B cell (primary cell): ENCODE measurements around the gene AMZ2. TPM values are rescaled to one million over a fixed set of nuclear protein-coding genes. Genes with fewer than 3 reads are reported as not detected.

ENCODE experiments used
- ATAC-seq: fragments of 200-7000 bp; cut with Tn5 transposase; one replicate; pipeline ENCODE4 v1.10.0; 2021; ENCODE audit warnings: low read depth, mild to moderate bottlenecking, moderate number of reproducible peaks, moderate library complexity
- CTCF ChIA-PET: fragments of 350-600 bp; sonication (Branson Sonifier 250); formaldehyde crosslinking; loops from one replicate; lab custom pipeline; 2021; ENCODE audit warnings: antibody characterized with exemption, inconsistent platforms; lab: Charles Lee
- POLR2A ChIA-PET: fragments of 350-600 bp; sonication (Branson Sonifier 250); formaldehyde crosslinking; loops from one replicate; lab custom pipeline; 2021; ENCODE audit warnings: antibody characterized with exemption; lab: Charles Lee
- DNase-seq: peaks from one replicate; pipeline ENCODE4 v3.0.0; 2013
- H2AFZ ChIP-seq: 2 replicates; pipeline ENCODE4 v1.6.1; 2012; ENCODE audit warnings: mild to moderate bottlenecking, low read depth, low read length; ENCODE audit not compliant: insufficient read depth, poor library complexity, severe bottlenecking
- H3K27ac ChIP-seq, 2 donors: 1 replicate in 1 of 2; 2 replicates in 1 of 2; pipeline ENCODE4 v1.5.1; 2012 to 2013; ENCODE audit warnings: low read length in 2 of 2, mild to moderate bottlenecking in 2 of 2, moderate library complexity in 1 of 2
- H3K27me3 ChIP-seq, 4 experiments: fragments of 200-600 bp in 1 of 4; sonication (generic) in 1 of 4; replicated peaks in 1 of 4; 1 replicate in 2 of 4; 2 replicates in 2 of 4; pipeline versions ENCODE4 v1.6.1 to v1.7.0; 2013 to 2016; ENCODE audit warnings: low read length in 3 of 4, mild to moderate bottlenecking in 2 of 4, mixed read lengths in 1 of 4, moderate library complexity in 1 of 4; ENCODE audit not compliant: insufficient read depth in 4 of 4, control insufficient read depth in 3 of 4; ENCODE audit errors: control extremely low read depth in 1 of 4
- H3K36me3 ChIP-seq, 2 experiments: replicated peaks in 1 of 2; 1 replicate in 1 of 2; 2 replicates in 1 of 2; pipeline versions ENCODE4 v1.6.1 to v1.7.1; 2013; ENCODE audit warnings: low read length in 1 of 2; ENCODE audit not compliant: insufficient read depth in 2 of 2, control insufficient read depth in 1 of 2; ENCODE audit errors: control extremely low read depth in 1 of 2, extremely low read depth in 1 of 2
- H3K4me1 ChIP-seq, 2 donors: fragments of 200-600 bp in 1 of 2; sonication (generic) in 1 of 2; 1 replicate in 1 of 2; 2 replicates in 1 of 2; pipeline versions ENCODE4 v1.5.1 to v1.6.1; 2013 to 2017; ENCODE audit warnings: low read length in 2 of 2; ENCODE audit not compliant: control insufficient read depth in 2 of 2, insufficient read depth in 2 of 2
- H3K4me2 ChIP-seq: replicated peaks from 2 replicates; pipeline ENCODE3; 2012; ENCODE audit warnings: mild to moderate bottlenecking, low read depth, low read length; ENCODE audit not compliant: poor library complexity, severe bottlenecking
- H3K4me3 ChIP-seq, 5 experiments: fragments of 200-600 bp in 1 of 5; sonication (generic) in 1 of 5; 1 replicate in 3 of 5; 2 replicates in 2 of 5; pipeline versions ENCODE4 v1.5.1 to v1.7.0; 2011 to 2016; ENCODE audit warnings: low read length in 4 of 5, mild to moderate bottlenecking in 4 of 5, low read depth in 2 of 5, control low read depth in 1 of 5, moderate library complexity in 1 of 5; ENCODE audit not compliant: insufficient read depth in 1 of 5; ENCODE audit errors: control extremely low read depth in 1 of 5, extremely low read depth in 1 of 5
- H3K79me2 ChIP-seq: fragments of 200-600 bp; sonication (generic); one replicate; pipeline ENCODE4 v1.6.0; 2016; ENCODE audit warnings: low read length; ENCODE audit not compliant: control insufficient read depth, insufficient read depth
- H3K9ac ChIP-seq: fragments of 200-600 bp; sonication (generic); 2 replicates; pipeline ENCODE4 v1.6.1; 2017; ENCODE audit warnings: mild to moderate bottlenecking, low read length, moderate library complexity
- H3K9me3 ChIP-seq, 3 donors: one replicate each; pipeline versions ENCODE4 v1.6.1 to v1.7.1; 2013; ENCODE audit warnings: low read length in 2 of 3; ENCODE audit not compliant: control insufficient read depth in 2 of 3, insufficient read depth in 1 of 3; ENCODE audit errors: control extremely low read depth in 1 of 3
- H4K20me1 ChIP-seq: 2 replicates; pipeline ENCODE4 v1.6.0; 2012; ENCODE audit warnings: mild to moderate bottlenecking, low read length; ENCODE audit not compliant: insufficient read depth, control insufficient read depth, poor library complexity, severe bottlenecking
- H3K27ac Mint-ChIP-seq: one replicate; pipeline ENCODE4 v1.8.0; 2021; ENCODE audit warnings: mixed read lengths
- H3K27me3 Mint-ChIP-seq: one replicate; pipeline ENCODE4 v1.8.0; 2021; ENCODE audit warnings: mixed read lengths
- H3K4me1 Mint-ChIP-seq: one replicate; pipeline ENCODE4 v1.8.0; 2021; ENCODE audit warnings: mixed read lengths
- H3K4me3 Mint-ChIP-seq: one replicate; pipeline ENCODE4 v1.8.0; 2021; ENCODE audit warnings: mixed read lengths
- H3K9me3 Mint-ChIP-seq: one replicate; pipeline ENCODE4 v1.8.0; 2022; ENCODE audit warnings: mixed read lengths; ENCODE audit not compliant: insufficient read depth
- CTCF ChIP-seq: fragments of 200-600 bp; IDR thresholded peaks from one replicate; pipeline ENCODE4 v1.8.0; 2022; ENCODE audit warnings: antibody characterized with exemption, mild to moderate bottlenecking
- EZH2 ChIP-seq: IDR thresholded peaks from 2 replicates; pipeline ENCODE4 v1.6.1; 2012; ENCODE audit warnings: borderline replicate concordance, low read depth, mild to moderate bottlenecking, moderate library complexity, low read length; ENCODE audit not compliant: insufficient read depth, poor library complexity, severe bottlenecking
- WGBS: methylation state at CpG from one replicate; pipeline ENCODE4 v1.1.5; 2013; ENCODE audit warnings: missing lambda C conversion rate; ENCODE audit not compliant: insufficient coverage; 5-methylcytosine and 5-hydroxymethylcytosine counted together
- intact Hi-C: fragments of 100-400 bp; cut with micrococcal nuclease; formaldehyde crosslinking; loops from one replicate; pipeline ENCODE4 v1.10.0; 2022
- polyA plus RNA-seq: library from polyadenylated mRNA; depleted of rRNA; stranded (reverse); fragments of >200 nt; gene quantifications from 2 replicates; pipeline ENCODE4 v1.2.3, GENCODE V29; 2012
- total RNA-seq, 2 donors: library from RNA; stranded (reverse); fragments of 120-200 nt in 1 of 2; gene quantifications; 1 replicate in 1 of 2; 2 replicates in 1 of 2; pipeline versions ENCODE4 v1.2.3 to v1.2.4, GENCODE V29; 2013 to 2022

Gene AMZ2
- total and polyA plus RNA-seq, 2 donors (not counting 1 experiment from before 2014, with no cell fraction given) = 64.1 to 70.7 TPM

GRCh38 chr17:68299817-68300216 lies 52.0 kb downstream of the AMZ2 start:
- no peak for ATAC-seq
- no peak overlapping the region for H3K27ac Mint-ChIP-seq
- WGBS = 89% methylated on average over 3 of the region's 3 CpGs
- no peaks in the 10 kb centered on the region for H3K9me3 Mint-ChIP-seq
- H3K27me3 Mint-ChIP-seq = no peaks in the 10 kb centered on the region
- H3K4me1 Mint-ChIP-seq = peaks cover 4% of the 10 kb centered on the region
- Histone ChIP-seq H3K9me3 (no peaks in the 10 kb centered on the region), H3K4me1 (no peaks in the 10 kb centered on the region), H3K79me2 (no peaks in the 10 kb centered on the region), H3K36me3 (no peaks in the 10 kb centered on the region), H2AFZ (no peak overlapping the region), H3K4me3 (no peak overlapping the region), H3K27ac (no peak overlapping the region), H3K9ac (no peak overlapping the region), H3K4me2 (no peak overlapping the region), H3K27me3 (no peaks in the 10 kb centered on the region), H4K20me1 (no peaks in the 10 kb centered on the region)
- intact Hi-C loops = loop anchor here (10.0 kb wide), 1 partner anchor 135 kb away; no protein-coding TSS in a partner anchor
- TF ChIP-seq CTCF (no peak), EZH2 (no peak)
- H3K4me3 Mint-ChIP-seq = no peak overlapping the region
- DNase-seq = no peak
- ChIA-PET POLR2A (interaction anchor here (0.7 kb wide), 1 partner anchor 167 kb away, joined by 6 read pairs; no protein-coding TSS in a partner anchor), CTCF (interaction anchor here (0.7 kb wide), 1 partner anchor 11 kb away, joined by 4 read pairs; no protein-coding TSS in a partner anchor)

GRCh38 chr17:68301438-68301959 lies 53.7 kb downstream of the AMZ2 start:
- no peak overlapping the region for H3K4me2 ChIP-seq

More at GRCh38 chr17:68301438-68301959, 53.7 kb downstream of the AMZ2 start:
- Mint-ChIP-seq H3K4me3 (no peak overlapping the region), H3K9me3 (no peaks in the 10 kb centered on the region), H3K4me1 (peaks cover 4% of the 10 kb centered on the region), H3K27me3 (no peaks in the 10 kb centered on the region), H3K27ac (no peak overlapping the region)
- Histone ChIP-seq H3K4me1 (no peaks in the 10 kb centered on the region), H3K9ac (no peak overlapping the region), H3K36me3 (no peaks in the 10 kb centered on the region), H3K9me3 (no peaks in the 10 kb centered on the region), H3K27me3 (no peaks in the 10 kb centered on the region), H3K4me3 (no peak overlapping the region), H3K27ac (no peak overlapping the region), H4K20me1 (no peaks in the 10 kb centered on the region), H2AFZ (no peak overlapping the region), H3K79me2 (no peaks in the 10 kb centered on the region)
- TF ChIP-seq EZH2 (no peak), CTCF (no peak)
- CTCF ChIA-PET = interaction anchor here (1.4 kb wide), 1 partner anchor 130 kb away, joined by 3 read pairs; no protein-coding TSS in a partner anchor
- DNase-seq = no peak
- intact Hi-C loops = no loop called here
- WGBS = 90% methylated on average over 9 of the region's 9 CpGs
- POLR2A ChIA-PET = interaction anchor here (0.6 kb wide), 1 partner anchor 299 kb away, joined by 6 read pairs; no protein-coding TSS in a partner anchor
- no peak for ATAC-seq
